Fibroblast of lung (primary cell): ENCODE results near the gene HHIPL2. TPM values are rescaled to one million over a fixed set of nuclear protein-coding genes. Genes with fewer than 3 reads are reported as not detected.

Experiments used
- DNase-seq, 2 donors: peaks; one replicate each; pipeline versions ENCODE4 v3.0.0 to v3.0.0-alpha.2; 2010; ENCODE audit warnings: low read depth in 2 of 2
- H2AFZ ChIP-seq: 2 replicates; pipeline ENCODE4 v1.5.1; 2012; ENCODE audit warnings: low read length, control low read depth, inconsistent platforms
- H3K27ac ChIP-seq: 2 replicates; pipeline ENCODE4 v1.5.1; 2011; ENCODE audit warnings: low read length, control low read depth; ENCODE audit not compliant: insufficient read depth
- H3K27me3 ChIP-seq: 2 replicates; pipeline ENCODE4 v1.5.1; 2011; ENCODE audit warnings: mild to moderate bottlenecking, low read length; ENCODE audit not compliant: control insufficient read depth, insufficient read depth
- H3K36me3 ChIP-seq: 2 replicates; pipeline ENCODE4 v1.5.1; 2011; ENCODE audit warnings: low read length; ENCODE audit not compliant: control insufficient read depth, insufficient read depth
- H3K4me1 ChIP-seq: 2 replicates; pipeline ENCODE4 v1.5.1; 2011; ENCODE audit warnings: low read length; ENCODE audit not compliant: control insufficient read depth, insufficient read depth; ENCODE audit errors: extremely low read depth
- H3K4me2 ChIP-seq: 2 replicates; pipeline ENCODE4 v1.5.1; 2011; ENCODE audit warnings: low read length, control low read depth; ENCODE audit not compliant: insufficient read depth; ENCODE audit errors: extremely low read depth
- H3K4me3 ChIP-seq, 4 experiments: fragments of 200-600 bp in 1 of 4; sonication (generic) in 1 of 4; replicated peaks in 1 of 4; 2 replicates each; pipeline ENCODE4 v1.5.1; 2011 to 2016; ENCODE audit warnings: low read length in 4 of 4, low read depth in 3 of 4, mild to moderate bottlenecking in 3 of 4, control low read depth in 2 of 4, inconsistent platforms in 1 of 4, mixed read lengths in 1 of 4; ENCODE audit not compliant: insufficient read depth in 1 of 4; ENCODE audit errors: control extremely low read depth in 1 of 4
- H3K79me2 ChIP-seq: 2 replicates; pipeline ENCODE4 v1.5.1; 2012; ENCODE audit warnings: mild to moderate bottlenecking, low read length, inconsistent platforms; ENCODE audit not compliant: control insufficient read depth, insufficient read depth
- H3K9ac ChIP-seq: 2 replicates; pipeline ENCODE4 v1.5.1; 2011; ENCODE audit warnings: mild to moderate bottlenecking, low read length, control low read depth; ENCODE audit not compliant: insufficient read depth
- H3K9me3 ChIP-seq: 2 replicates; pipeline ENCODE4 v1.5.1; 2012; ENCODE audit warnings: low read depth, low read length; ENCODE audit not compliant: control insufficient read depth, insufficient read depth
- H4K20me1 ChIP-seq: 2 replicates; pipeline ENCODE4 v1.5.1; 2011; ENCODE audit warnings: low read length; ENCODE audit not compliant: control insufficient read depth, insufficient read depth; ENCODE audit errors: extremely low read depth
- EZH2 ChIP-seq: IDR thresholded peaks from 2 replicates; pipeline ENCODE4 v1.5.1; 2012; ENCODE audit warnings: low read length, control low read depth, mild to moderate bottlenecking; ENCODE audit errors: missing control alignments
- polyA plus RNA-seq, 2 donors: library from polyadenylated mRNA; depleted of rRNA in 1 of 2; stranded (reverse) in 1 of 2; unstranded in 1 of 2; fragments of >200 nt; gene quantifications; 2 replicates each; pipeline ENCODE4 v1.2.1, GENCODE V29; 2011 to 2012; ENCODE audit warnings: missing spikeins in 1 of 2
- total RNA-seq: library from RNA; depleted of rRNA; stranded (reverse); fragments of >200 nt; gene quantifications from 2 replicates; pipeline ENCODE4 v1.2.1, GENCODE V29; 2014
- TF ChIP-seq, protein P1 (sequence below), 2 donors: IDR thresholded peaks in 1 of 2; conservative IDR thresholded peaks in 1 of 2; 1 replicate in 1 of 2; 2 replicates in 1 of 2; pipeline ENCODE4 v1.5.1; 2011 to 2012; ENCODE audit warnings: low read length in 2 of 2, control low read depth in 1 of 2, inconsistent platforms in 1 of 2, low read depth in 1 of 2, mild to moderate bottlenecking in 1 of 2

The HHIPL2 gene
- total and polyA plus RNA-seq, 2 donors (not counting 1 experiment from before 2014, with no cell fraction given) = 0.14 to 0.33 TPM

DNA sequence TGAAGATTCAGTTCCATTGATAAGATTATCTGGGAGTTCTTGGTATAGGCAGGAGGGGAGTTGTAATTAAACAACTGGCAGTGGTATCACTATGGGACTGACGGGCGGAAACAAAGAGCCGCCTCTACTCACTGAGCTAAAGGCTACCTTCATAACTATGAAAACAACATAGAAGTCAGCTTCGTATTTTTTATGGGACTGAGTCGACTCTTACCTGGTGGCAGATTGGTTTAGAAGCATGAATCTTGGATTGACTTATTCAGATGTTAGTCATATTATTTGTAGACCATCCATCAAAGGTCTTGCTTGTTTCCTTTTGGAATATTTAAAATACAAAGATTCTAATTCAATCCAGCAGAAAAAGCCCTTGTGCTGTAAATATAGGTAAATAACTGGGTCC is 6.3 kb upstream of the HHIPL2 start:
- Histone ChIP-seq H3K4me3 (no peak overlapping the region), H3K79me2 (no peaks in the 10 kb centered on the region), H3K27ac (no peak overlapping the region), H3K36me3 (no peaks in the 10 kb centered on the region), H3K4me1 (no peaks in the 10 kb centered on the region), H3K27me3 (no peaks in the 10 kb centered on the region), H3K9me3 (no peaks in the 10 kb centered on the region), H3K9ac (no peak overlapping the region), H4K20me1 (no peaks in the 10 kb centered on the region), H3K4me2 (no peak overlapping the region), H2AFZ (no peak overlapping the region)
- TF ChIP-seq, protein P1, sequence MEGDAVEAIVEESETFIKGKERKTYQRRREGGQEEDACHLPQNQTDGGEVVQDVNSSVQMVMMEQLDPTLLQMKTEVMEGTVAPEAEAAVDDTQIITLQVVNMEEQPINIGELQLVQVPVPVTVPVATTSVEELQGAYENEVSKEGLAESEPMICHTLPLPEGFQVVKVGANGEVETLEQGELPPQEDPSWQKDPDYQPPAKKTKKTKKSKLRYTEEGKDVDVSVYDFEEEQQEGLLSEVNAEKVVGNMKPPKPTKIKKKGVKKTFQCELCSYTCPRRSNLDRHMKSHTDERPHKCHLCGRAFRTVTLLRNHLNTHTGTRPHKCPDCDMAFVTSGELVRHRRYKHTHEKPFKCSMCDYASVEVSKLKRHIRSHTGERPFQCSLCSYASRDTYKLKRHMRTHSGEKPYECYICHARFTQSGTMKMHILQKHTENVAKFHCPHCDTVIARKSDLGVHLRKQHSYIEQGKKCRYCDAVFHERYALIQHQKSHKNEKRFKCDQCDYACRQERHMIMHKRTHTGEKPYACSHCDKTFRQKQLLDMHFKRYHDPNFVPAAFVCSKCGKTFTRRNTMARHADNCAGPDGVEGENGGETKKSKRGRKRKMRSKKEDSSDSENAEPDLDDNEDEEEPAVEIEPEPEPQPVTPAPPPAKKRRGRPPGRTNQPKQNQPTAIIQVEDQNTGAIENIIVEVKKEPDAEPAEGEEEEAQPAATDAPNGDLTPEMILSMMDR (conservative IDR thresholded peaks at IDR 0.05 in 1 of 2, IDR thresholded peaks at IDR 0.05 in 1 of 2; ENCODE audit: low read depth in 1 of 2, low read length in 2 of 2) = no peak
- no peak for TF ChIP-seq EZH2
- no peak for DNase-seq

DNA sequence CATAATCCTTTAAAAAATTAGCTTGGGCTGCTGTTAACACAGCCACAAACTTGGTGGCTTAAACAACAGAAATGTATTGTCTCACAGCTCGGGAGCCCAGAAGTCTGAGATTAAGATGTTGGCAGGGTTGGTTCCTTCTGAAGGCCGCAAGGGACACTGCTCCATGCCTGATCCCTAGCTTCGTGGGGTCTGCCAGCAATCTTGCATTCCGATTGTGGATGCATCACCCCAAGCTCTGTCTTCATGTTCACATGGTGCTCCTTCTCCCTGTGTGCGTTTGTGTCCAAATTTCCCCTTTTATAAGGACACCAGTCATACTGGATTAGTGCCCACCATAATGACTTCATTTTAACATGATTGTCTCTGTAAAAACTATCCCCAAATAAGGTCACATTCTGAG is 5.0 kb upstream of the HHIPL2 start:
- no peaks in the 10 kb centered on the region for H3K9me3 ChIP-seq
- H3K4me2 ChIP-seq = no peak overlapping the region
- no peak overlapping the region for H2AFZ ChIP-seq
- H3K4me1 ChIP-seq = no peaks in the 10 kb centered on the region
- no peak overlapping the region for H3K9ac ChIP-seq
- H3K27ac ChIP-seq = no peak overlapping the region
- no peak for DNase-seq
- no peaks in the 10 kb centered on the region for H3K36me3 ChIP-seq
- H3K4me3 ChIP-seq = no peak overlapping the region
- no peaks in the 10 kb centered on the region for H3K27me3 ChIP-seq
- H3K79me2 ChIP-seq = no peaks in the 10 kb centered on the region
- TF ChIP-seq EZH2 = no peak
- H4K20me1 ChIP-seq = no peaks in the 10 kb centered on the region

DNA sequence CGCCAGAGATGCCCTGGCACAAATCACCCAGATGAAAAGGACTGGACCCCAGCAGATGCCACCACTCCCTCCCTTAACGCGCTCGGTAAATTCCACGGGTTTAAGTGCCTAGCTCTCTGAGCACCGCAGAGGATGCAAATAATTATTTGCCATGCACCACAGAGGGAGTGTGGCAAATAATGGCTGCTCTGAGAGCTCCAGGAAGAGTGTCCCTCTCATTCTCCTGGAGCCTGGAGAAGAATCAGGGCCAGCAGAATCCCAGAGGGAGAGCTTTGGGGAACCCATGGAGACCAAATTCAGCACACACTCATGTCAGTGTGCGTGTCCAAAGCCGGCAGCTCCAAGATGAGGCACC is 667 bp downstream of the HHIPL2 start:
- H3K4me1 ChIP-seq = peaks cover 2% of the 10 kb centered on the region
- DNase-seq = no peak
- TF ChIP-seq, protein P1 (conservative IDR thresholded peaks at IDR 0.05 in 1 of 2, IDR thresholded peaks at IDR 0.05 in 1 of 2; ENCODE audit: low read depth in 1 of 2, low read length in 2 of 2) = peak in 1 of 2 donors; percentile 9
- TF ChIP-seq EZH2 = no peak
- no peak overlapping the region for H3K9ac ChIP-seq
- H3K4me3 ChIP-seq = no peak overlapping the region
- no peaks in the 10 kb centered on the region for H4K20me1 ChIP-seq
- H2AFZ ChIP-seq = no peak overlapping the region
- no peaks in the 10 kb centered on the region for H3K9me3 ChIP-seq
- H3K27ac ChIP-seq = no peak overlapping the region
- H3K79me2 ChIP-seq = no peaks in the 10 kb centered on the region
- peak overlapping the region; percentile 66 for H3K4me2 ChIP-seq
- H3K36me3 ChIP-seq = no peaks in the 10 kb centered on the region
- H3K27me3 ChIP-seq = no peaks in the 10 kb centered on the region
